NT2/D1 (cell line): ENCODE measurements around the gene NTRK3.

Experiments
- SUZ12 ChIP-seq: IDR thresholded peaks from 2 replicates; pipeline ENCODE4 v1.6.1; 2011; ENCODE audit not compliant: insufficient read length, insufficient read depth; ENCODE audit errors: extremely low read depth
- ZNF274 ChIP-seq: IDR thresholded peaks from 2 replicates; pipeline ENCODE4 v1.6.1; 2011; ENCODE audit warnings: mild to moderate bottlenecking, low read depth, low read length

DNA sequence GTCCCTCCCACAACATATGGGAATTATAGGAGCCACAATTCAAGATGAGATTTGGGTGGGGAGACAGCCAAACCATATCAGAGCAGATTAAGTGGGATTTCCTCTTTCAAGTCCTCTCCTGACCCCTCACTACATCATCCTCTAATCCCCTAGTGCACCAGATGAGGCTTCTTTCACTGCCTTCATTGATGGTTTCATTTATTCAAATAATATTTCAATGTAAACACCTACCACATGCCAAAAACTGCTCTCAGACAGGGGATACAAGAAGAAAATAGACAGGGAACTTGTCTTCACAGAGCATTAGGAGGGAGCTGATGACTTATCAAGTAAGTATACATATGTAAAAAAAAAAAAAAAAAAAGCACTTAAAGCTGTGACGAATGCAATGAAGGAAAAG lies 180.2 kb downstream of the NTRK3 start:
- TF ChIP-seq ZNF274 (no peak), SUZ12 (no peak)
